Esophagus muscularis mucosa (tissue), 4 donors: ENCODE results near the gene ITPR3.

Experiments
- CTCF ChIP-seq, 3 experiments: fragments of 200-600 bp in 2 of 3; fragments of 450-650 bp in 1 of 3; sonication (generic) in 2 of 3; IDR thresholded peaks; one replicate each; pipeline ENCODE4 v1.5.1; 2017 to 2019; ENCODE audit warnings: antibody characterized with exemption in 3 of 3, mild to moderate bottlenecking in 2 of 3, moderate library complexity in 1 of 3
- EP300 ChIP-seq: sonication (generic); formaldehyde crosslinking; IDR thresholded peaks from one replicate; pipeline ENCODE4 v1.6.1; 2017; ENCODE audit warnings: antibody characterized with exemption
- POLR2A ChIP-seq: fragments of 450-650 bp; IDR thresholded peaks from one replicate; pipeline ENCODE4 v1.6.1; 2017; ENCODE audit warnings: antibody characterized with exemption, moderate library complexity, mild to moderate bottlenecking, low read depth
- POLR2AphosphoS5 ChIP-seq, 2 donors: sonication (generic); formaldehyde crosslinking; IDR thresholded peaks; one replicate each; pipeline ENCODE4 v1.6.1; 2017; ENCODE audit warnings: antibody characterized with exemption in 2 of 2

DNA sequence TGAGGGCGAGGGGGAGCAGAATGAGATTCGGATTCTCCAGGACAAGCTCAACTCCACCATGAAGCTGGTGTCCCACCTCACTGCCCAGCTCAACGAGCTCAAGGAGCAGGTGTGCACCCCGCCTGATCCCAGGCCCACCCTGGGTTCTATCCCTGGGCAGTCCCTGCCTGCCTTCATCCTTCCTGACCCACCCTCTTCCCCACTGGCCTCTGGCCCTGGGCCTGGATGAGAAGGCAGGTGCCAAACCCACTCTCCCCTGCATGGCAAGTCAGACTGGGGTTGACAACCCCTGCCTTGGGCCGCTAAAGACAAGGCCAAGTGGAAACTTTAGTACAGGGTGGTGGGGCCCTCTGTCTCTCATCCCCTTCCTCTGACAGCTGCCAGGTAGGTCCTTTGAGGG is 73.9 kb downstream of the ITPR3 start:
- TF ChIP-seq CTCF (IDR thresholded peaks at IDR 0.05), result no peak
- TF ChIP-seq POLR2A, result no peak
- TF ChIP-seq EP300, result no peak
- no peak for TF ChIP-seq POLR2AphosphoS5 (IDR thresholded peaks at IDR 0.05)
